Mesothelial cell of epicardium (in vitro differentiated cells): ENCODE results near the gene ERGIC1. TPM values are rescaled to one million over a fixed set of nuclear protein-coding genes. Genes with fewer than 3 reads are reported as not detected.

ENCODE experiments used
- DNase-seq, 2 experiments: peaks; one replicate each; pipeline ENCODE4 v3.0.0; 2021; ENCODE audit warnings: low spot score in 2 of 2; ENCODE audit not compliant: unreplicated experiment in 2 of 2
- H3K27ac Mint-ChIP-seq: 2 replicates; pipeline ENCODE4 v1.8.0; 2021; ENCODE audit warnings: mixed read lengths
- H3K27me3 Mint-ChIP-seq: 2 replicates; pipeline ENCODE4 v1.8.0; 2021; ENCODE audit warnings: low read depth, mixed read lengths
- H3K36me3 Mint-ChIP-seq: 2 replicates; pipeline ENCODE4 v1.8.0; 2021; ENCODE audit warnings: mixed read lengths
- H3K4me1 Mint-ChIP-seq: 2 replicates; pipeline ENCODE4 v1.8.0; 2021; ENCODE audit warnings: mixed read lengths
- H3K4me3 Mint-ChIP-seq: 2 replicates; pipeline ENCODE4 v1.8.0; 2021; ENCODE audit warnings: mild to moderate bottlenecking, moderate library complexity, mixed read lengths
- H3K9me3 Mint-ChIP-seq: 2 replicates; pipeline ENCODE4 v1.8.0; 2021; ENCODE audit warnings: mixed read lengths
- CTCF ChIP-seq: fragments of 200-600 bp; sonication (generic); IDR thresholded peaks from one replicate; pipeline ENCODE4 v1.5.0; 2021; ENCODE audit warnings: antibody characterized with exemption; ENCODE audit not compliant: unreplicated experiment
- total RNA-seq: library from RNA; stranded (reverse); gene quantifications from 3 replicates; pipeline ENCODE4 v1.2.1, GENCODE V29; 2021

The ERGIC1 gene
- total RNA-seq, 1 donor from 2014 or later: 107 TPM

GRCh38 chr5:172820046-172820767 lies 13.8 kb upstream of the ERGIC1 start:
- TF ChIP-seq CTCF: no peak
- no peak for DNase-seq
- no peak overlapping the region for H3K27ac Mint-ChIP-seq
- H3K4me1 Mint-ChIP-seq: peaks cover 20% of the 10 kb centered on the region
- H3K27me3 Mint-ChIP-seq: no peaks in the 10 kb centered on the region
- H3K9me3 Mint-ChIP-seq: peaks cover under 1% of the 10 kb centered on the region
- H3K4me3 Mint-ChIP-seq: no peak overlapping the region
- H3K36me3 Mint-ChIP-seq: peaks cover 1% of the 10 kb centered on the region

DNA sequence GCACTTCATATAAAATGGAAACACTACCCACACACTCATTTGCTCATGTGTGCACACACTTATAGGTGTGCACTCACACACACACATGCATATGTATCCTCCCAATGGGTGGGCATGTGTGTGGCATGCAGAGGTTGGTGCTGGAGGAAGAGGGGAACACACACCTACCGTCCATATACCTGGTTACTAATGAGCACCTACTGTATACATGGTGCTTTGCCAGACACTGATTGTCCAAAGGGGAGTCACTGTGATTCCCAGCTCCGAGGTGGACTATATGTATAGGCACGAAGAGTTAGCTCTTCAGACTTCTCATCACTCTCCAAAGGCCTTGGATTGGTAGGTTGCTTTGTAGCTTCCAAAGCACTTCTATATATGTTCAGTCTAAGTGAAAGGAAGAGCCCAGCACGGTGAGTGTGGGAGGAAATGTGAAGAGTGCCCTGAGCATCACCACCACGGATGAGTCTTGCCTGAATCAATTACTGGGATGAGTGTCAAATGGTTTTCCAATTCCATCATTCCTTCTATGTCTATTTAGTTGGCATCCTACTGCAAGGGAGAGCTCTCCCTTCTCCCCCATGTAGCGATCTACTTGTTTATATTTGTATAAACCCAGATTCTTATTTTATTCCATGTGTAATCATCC lies 12.6 kb upstream of the ERGIC1 start:
- Mint-ChIP-seq H3K27me3 (no peaks in the 10 kb centered on the region), H3K4me1 (peaks cover 17% of the 10 kb centered on the region), H3K4me3 (no peak overlapping the region), H3K27ac (no peak overlapping the region), H3K36me3 (peaks cover 7% of the 10 kb centered on the region), H3K9me3 (peaks cover 14% of the 10 kb centered on the region)
- no peak for TF ChIP-seq CTCF
- no peak for DNase-seq

DNA sequence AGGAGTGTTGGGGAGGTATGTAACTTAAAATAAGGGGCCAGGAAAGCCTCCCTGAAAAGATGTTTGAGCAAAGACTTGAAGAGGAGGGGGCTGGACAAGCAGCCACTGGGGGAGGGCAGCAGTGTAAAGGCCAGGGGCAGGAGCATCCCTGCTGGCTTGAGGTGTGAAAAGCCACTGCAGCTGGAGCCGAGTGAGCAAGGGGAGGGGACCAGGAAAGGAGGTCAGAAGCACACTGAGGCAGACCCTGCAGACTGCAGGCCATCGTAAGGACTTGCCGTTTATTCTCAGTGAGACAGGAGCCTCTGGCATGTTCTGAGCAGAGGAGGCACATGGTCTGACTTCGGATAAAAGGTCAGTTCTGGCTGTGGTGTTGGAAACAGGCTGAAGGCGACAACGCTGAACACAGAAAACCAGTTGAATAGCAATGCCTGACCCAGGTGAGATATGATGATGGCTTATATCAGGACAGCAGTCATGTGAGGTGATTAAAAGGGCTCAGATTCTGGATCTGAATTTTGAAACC lies 10.2 kb upstream of the ERGIC1 start:
- no peaks in the 10 kb centered on the region for H3K27me3 Mint-ChIP-seq
- DNase-seq: no peak
- no peak overlapping the region for H3K4me3 Mint-ChIP-seq
- no peak overlapping the region for H3K27ac Mint-ChIP-seq
- peaks cover 13% of the 10 kb centered on the region for H3K4me1 Mint-ChIP-seq
- peaks cover 7% of the 10 kb centered on the region for H3K36me3 Mint-ChIP-seq
- no peak for TF ChIP-seq CTCF
- peaks cover 18% of the 10 kb centered on the region for H3K9me3 Mint-ChIP-seq

GRCh38 chr5:172825610-172826204 lies 8.3 kb upstream of the ERGIC1 start:
- peaks cover 4% of the 10 kb centered on the region for H3K4me1 Mint-ChIP-seq
- no peak for DNase-seq
- no peak overlapping the region for H3K4me3 Mint-ChIP-seq
- no peaks in the 10 kb centered on the region for H3K27me3 Mint-ChIP-seq
- H3K36me3 Mint-ChIP-seq: peaks cover 7% of the 10 kb centered on the region
- no peak for TF ChIP-seq CTCF
- H3K9me3 Mint-ChIP-seq: peaks cover 18% of the 10 kb centered on the region
- no peak overlapping the region for H3K27ac Mint-ChIP-seq

DNA sequence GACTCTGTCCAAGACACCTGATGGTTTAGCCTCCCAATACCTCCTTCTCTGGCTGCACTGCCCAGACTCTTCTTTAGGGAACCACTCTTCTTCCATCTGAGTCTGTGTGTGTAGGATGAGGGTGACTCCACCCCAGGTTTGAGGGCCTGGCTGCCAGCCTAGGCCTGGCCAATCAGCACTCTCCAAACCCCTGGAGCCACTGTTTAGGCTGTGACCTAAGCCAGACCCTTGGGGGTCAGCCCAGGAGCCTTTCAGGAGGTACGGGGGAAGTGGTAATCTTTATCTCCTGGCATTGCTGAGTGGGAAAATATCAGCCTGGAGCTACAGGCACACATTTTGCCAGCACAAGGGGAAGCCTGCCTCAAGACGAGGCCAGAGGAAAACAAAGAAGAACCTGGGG lies 6.2 kb upstream of the ERGIC1 start:
- no peak for DNase-seq
- H3K9me3 Mint-ChIP-seq: peaks cover 18% of the 10 kb centered on the region
- peaks cover 7% of the 10 kb centered on the region for H3K36me3 Mint-ChIP-seq
- H3K27ac Mint-ChIP-seq: no peak overlapping the region
- no peak overlapping the region for H3K4me3 Mint-ChIP-seq
- H3K27me3 Mint-ChIP-seq: no peaks in the 10 kb centered on the region
- TF ChIP-seq CTCF: no peak
- peaks cover 4% of the 10 kb centered on the region for H3K4me1 Mint-ChIP-seq
